GM13976 (cell line): ENCODE data around the gene EVI5L.

Experiments
- DNase-seq: peaks from one replicate; pipeline ENCODE4 v3.0.0; 2012; ENCODE audit warnings: low spot score
- CTCF ChIP-seq: IDR thresholded peaks from 2 replicates; pipeline ENCODE4 v1.5.1; 2012; ENCODE audit warnings: borderline replicate concordance, mild to moderate bottlenecking; ENCODE audit not compliant: insufficient read depth; ENCODE audit errors: extremely low read depth, missing control alignments, control extremely low read depth
- in situ Hi-C: fragments of 300-500 bp; cut with MboI; formaldehyde crosslinking; loops from one replicate; pipeline ENCODE4 v1.12.0; 2022; ENCODE audit warnings: low sequenced_read_pairs, mixed read lengths, inconsistent platforms; ENCODE audit not compliant: unreplicated experiment

The EVI5L gene

GRCh38 chr19:7877249-7877836 lies 47.3 kb downstream of the EVI5L start:
- in situ Hi-C loops, result no loop called here
- no peak for DNase-seq
- no peak for TF ChIP-seq CTCF

GRCh38 chr19:7879111-7879807 lies 49.2 kb downstream of the EVI5L start:
- no peak for TF ChIP-seq CTCF
- no peak for DNase-seq

GRCh38 chr19:7879836-7880235 lies 49.8 kb downstream of the EVI5L start:
- no peak for DNase-seq
- in situ Hi-C loops, result no loop called here
- no peak for TF ChIP-seq CTCF

More at GRCh38 chr19:7879111-7879807, 49.2 kb downstream of the EVI5L start:
- in situ Hi-C loops, result no loop called here

- in situ Hi-C loops, result no loop called here
- DNase-seq, result no peak
- no peak for TF ChIP-seq CTCF
Observed at GRCh38 chr19:7881910-7882309, 51.9 kb downstream of the EVI5L start.

- TF ChIP-seq CTCF, result no peak
- no peak for DNase-seq
- in situ Hi-C loops, result no loop called here
Observed at GRCh38 chr19:7883105-7883504, 53.1 kb downstream of the EVI5L start.

- in situ Hi-C loops, result no loop called here
- no peak for TF ChIP-seq CTCF
- no peak for DNase-seq
Observed at GRCh38 chr19:7883796-7884570, 54.0 kb downstream of the EVI5L start.
